ENCODE results near the gene OLFML2B. TPM values are rescaled to one million over a fixed set of nuclear protein-coding genes. Genes with fewer than 3 reads are reported as not detected.

OLFML2B gene
- total RNA-seq, 1 donor from 2014 or later, result 1.8 TPM

GRCh38 chr1:162062542-162063015, 38.9 kb upstream of the OLFML2B start:
- Mint-ChIP-seq H3K4me3 (ENCODE audit: low read depth) (no peak overlapping the region), H3K36me3 (ENCODE audit: insufficient read depth) (no peaks in the 10 kb centered on the region), H3K27ac (no peak overlapping the region), H3K27me3 (peaks cover 9% of the 10 kb centered on the region), H3K9me3 (ENCODE audit: low read depth) (no peaks in the 10 kb centered on the region), H3K4me1 (ENCODE audit: low read depth) (peaks cover 10% of the 10 kb centered on the region)
- DNase-seq (ENCODE audit: low spot score, unreplicated experiment), result no peak
- no peak for TF ChIP-seq CTCF (IDR thresholded peaks at IDR 0.05; ENCODE audit: unreplicated experiment)

GRCh38 chr1:162060314-162060713, 36.6 kb upstream of the OLFML2B start:
- DNase-seq (ENCODE audit: low spot score, unreplicated experiment), result no peak
- TF ChIP-seq CTCF (IDR thresholded peaks at IDR 0.05; ENCODE audit: unreplicated experiment), result no peak
- Mint-ChIP-seq H3K27me3 (peaks cover 14% of the 10 kb centered on the region), H3K4me1 (ENCODE audit: low read depth) (peaks cover 10% of the 10 kb centered on the region), H3K36me3 (ENCODE audit: insufficient read depth) (no peaks in the 10 kb centered on the region), H3K4me3 (ENCODE audit: low read depth) (no peak overlapping the region), H3K27ac (no peak overlapping the region), H3K9me3 (ENCODE audit: low read depth) (no peaks in the 10 kb centered on the region)

DNA sequence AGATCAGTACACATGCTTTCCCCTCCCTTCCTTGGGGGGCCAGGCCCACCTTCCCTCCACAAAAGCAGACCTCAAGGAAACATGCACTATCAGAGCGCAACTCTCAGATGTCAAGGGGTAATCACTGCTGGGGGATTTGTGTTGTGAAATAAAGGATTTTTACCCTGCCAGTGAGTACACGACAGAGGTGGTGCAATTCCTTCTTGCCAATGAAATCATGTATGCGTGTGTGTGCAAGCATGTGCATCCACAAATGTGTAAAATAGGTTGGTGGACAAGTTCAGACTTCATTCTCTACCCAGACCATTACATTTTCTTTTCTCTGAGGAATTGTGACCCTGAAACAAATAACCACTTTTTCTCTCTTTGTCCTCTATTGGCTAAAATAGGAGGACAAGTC, 36.1 kb upstream of the OLFML2B start:
- Mint-ChIP-seq H3K4me3 (ENCODE audit: low read depth) (no peak overlapping the region), H3K36me3 (ENCODE audit: insufficient read depth) (no peaks in the 10 kb centered on the region), H3K27me3 (peaks cover 9% of the 10 kb centered on the region), H3K9me3 (ENCODE audit: low read depth) (no peaks in the 10 kb centered on the region), H3K27ac (no peak overlapping the region), H3K4me1 (ENCODE audit: low read depth) (peaks cover 10% of the 10 kb centered on the region)
- DNase-seq (ENCODE audit: low spot score, unreplicated experiment), result no peak
- no peak for TF ChIP-seq CTCF (IDR thresholded peaks at IDR 0.05; ENCODE audit: unreplicated experiment)

DNA sequence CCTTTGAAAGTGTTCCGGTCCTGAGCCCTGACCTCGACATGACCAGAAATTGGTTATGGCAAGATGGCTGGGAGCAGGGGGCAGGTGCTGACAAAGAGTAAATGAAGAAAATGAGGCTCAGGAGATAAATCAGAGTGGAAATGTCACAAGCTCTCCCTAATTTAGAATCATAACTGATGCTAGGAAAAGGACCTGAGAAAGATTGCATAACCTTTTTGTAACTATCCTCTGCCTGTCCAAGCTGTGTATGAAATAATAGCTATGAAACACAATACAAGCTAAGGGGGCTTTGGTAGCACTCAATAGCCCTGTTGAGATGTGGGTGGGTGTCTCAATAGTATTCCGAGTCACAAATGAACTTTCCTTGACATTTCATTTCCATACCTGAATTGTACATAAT, 32.9 kb upstream of the OLFML2B start:
- DNase-seq (ENCODE audit: low spot score, unreplicated experiment), result no peak
- peaks cover 7% of the 10 kb centered on the region for H3K27me3 Mint-ChIP-seq
- no peak overlapping the region for H3K4me3 Mint-ChIP-seq (ENCODE audit: low read depth)
- no peaks in the 10 kb centered on the region for H3K9me3 Mint-ChIP-seq (ENCODE audit: low read depth)
- no peaks in the 10 kb centered on the region for H3K4me1 Mint-ChIP-seq (ENCODE audit: low read depth)
- no peaks in the 10 kb centered on the region for H3K36me3 Mint-ChIP-seq (ENCODE audit: insufficient read depth)
- H3K27ac Mint-ChIP-seq, result no peak overlapping the region
- TF ChIP-seq CTCF (IDR thresholded peaks at IDR 0.05; ENCODE audit: unreplicated experiment), result no peak

- Mint-ChIP-seq H3K27ac (no peak overlapping the region), H3K9me3 (ENCODE audit: low read depth) (no peaks in the 10 kb centered on the region), H3K27me3 (peaks cover 7% of the 10 kb centered on the region), H3K4me1 (ENCODE audit: low read depth) (no peaks in the 10 kb centered on the region), H3K36me3 (ENCODE audit: insufficient read depth) (no peaks in the 10 kb centered on the region), H3K4me3 (ENCODE audit: low read depth) (no peak overlapping the region)
- TF ChIP-seq CTCF (IDR thresholded peaks at IDR 0.05; ENCODE audit: unreplicated experiment), result peak; percentile 91
- DNase-seq (ENCODE audit: low spot score, unreplicated experiment), result peak; percentile 61
These were observed 32.4 kb upstream of the OLFML2B start for GRCh38 chr1:162056043-162056442.
